ENCODE measurements around the gene MYEF2.

MYEF2 gene

DNA sequence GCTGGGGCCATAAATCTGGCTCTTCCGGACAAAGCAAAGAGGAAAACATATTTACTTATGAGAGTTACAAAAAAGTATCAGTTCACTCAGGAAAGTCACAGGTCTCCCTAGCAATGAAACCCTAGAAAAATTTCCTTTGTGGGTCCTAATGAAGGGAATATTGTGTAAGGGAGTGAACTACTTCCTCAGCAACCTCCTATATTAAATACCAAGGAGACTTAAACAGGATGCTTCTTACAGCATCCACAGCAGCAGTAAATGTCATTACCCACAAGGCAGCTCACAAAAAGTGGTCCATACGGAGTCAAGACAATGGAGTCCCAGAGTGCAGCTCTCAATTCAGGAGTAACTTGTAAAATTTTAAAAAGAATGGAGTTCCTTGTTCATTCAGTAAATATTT is 72.2 kb downstream of the MYEF2 start:
- TF ChIP-seq EZH2 (IDR thresholded peaks at IDR 0.05) (no peak), POLR2AphosphoS5 (IDR thresholded peaks at IDR 0.05; ENCODE audit: borderline replicate concordance, low read depth, low read length) (no peak), FOXP2 (optimal IDR thresholded peaks at IDR 0.05; ENCODE audit: control extremely low read depth, extremely low read length, insufficient read depth) (no peak)
- H3K27ac ChIP-seq: no peak overlapping the region
- no peak overlapping the region for H3K4me3 ChIP-seq
- no peak for DNase-seq (ENCODE audit: low read depth, low spot score)
- H3K9ac ChIP-seq (ENCODE audit: insufficient read length): no peak overlapping the region
- H3K9me3 ChIP-seq (ENCODE audit: low read depth, low read length): no peaks in the 10 kb centered on the region
- no peaks in the 10 kb centered on the region for H3K36me3 ChIP-seq (ENCODE audit: insufficient read depth, low read length)

DNA sequence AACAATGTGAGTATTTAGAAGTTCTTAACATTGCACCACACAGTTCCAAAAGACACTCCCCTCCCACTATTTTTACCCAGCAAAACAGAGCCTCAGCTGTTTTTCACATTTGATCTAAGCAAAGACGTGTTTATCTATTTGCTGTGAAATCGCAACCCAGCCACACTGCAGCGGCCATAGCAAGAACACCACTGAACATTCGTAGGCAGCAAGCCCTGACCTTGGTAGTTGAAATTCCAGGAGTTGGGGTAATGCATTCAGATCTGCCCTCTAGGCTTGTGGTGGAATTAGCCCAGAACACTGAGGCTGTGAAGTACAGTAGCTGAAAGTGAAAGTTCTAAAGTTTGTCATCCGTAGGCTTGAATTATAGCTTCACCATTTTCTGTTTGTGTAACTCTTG is 74.4 kb downstream of the MYEF2 start:
- H3K9ac ChIP-seq (ENCODE audit: insufficient read length): no peak overlapping the region
- no peak for DNase-seq (ENCODE audit: low read depth, low spot score)
- no peaks in the 10 kb centered on the region for H3K9me3 ChIP-seq (ENCODE audit: low read depth, low read length)
- no peak for TF ChIP-seq FOXP2 (optimal IDR thresholded peaks at IDR 0.05; ENCODE audit: control extremely low read depth, extremely low read length, insufficient read depth)
- no peak for TF ChIP-seq EZH2 (IDR thresholded peaks at IDR 0.05)
- TF ChIP-seq POLR2AphosphoS5 (IDR thresholded peaks at IDR 0.05; ENCODE audit: borderline replicate concordance, low read depth, low read length): no peak
- no peak overlapping the region for H3K27ac ChIP-seq
- no peaks in the 10 kb centered on the region for H3K36me3 ChIP-seq (ENCODE audit: insufficient read depth, low read length)
- H3K4me3 ChIP-seq: no peak overlapping the region

DNA sequence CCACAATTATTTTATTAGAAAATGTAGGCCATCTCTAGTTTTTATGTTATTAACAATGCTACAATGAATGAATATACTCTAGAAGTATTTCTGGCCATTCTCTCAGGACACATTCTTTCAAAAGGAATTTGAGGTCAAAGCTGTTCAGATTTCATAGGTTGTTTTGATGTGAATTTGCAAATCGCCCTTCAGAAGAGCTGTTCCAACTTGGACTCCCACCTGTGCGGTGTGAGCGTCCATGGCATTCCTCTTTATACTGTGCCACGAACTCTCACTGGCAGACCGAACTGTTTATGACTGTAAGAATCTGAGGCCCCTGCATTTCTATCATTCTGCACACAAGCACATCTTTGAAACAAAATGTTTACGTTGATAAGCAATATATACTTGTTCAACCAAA is 75.9 kb downstream of the MYEF2 start:
- no peak for DNase-seq (ENCODE audit: low read depth, low spot score)
- H3K9me3 ChIP-seq (ENCODE audit: low read depth, low read length): no peaks in the 10 kb centered on the region
- H3K36me3 ChIP-seq (ENCODE audit: insufficient read depth, low read length): no peaks in the 10 kb centered on the region
- no peak overlapping the region for H3K9ac ChIP-seq (ENCODE audit: insufficient read length)
- H3K27ac ChIP-seq: no peak overlapping the region
- no peak overlapping the region for H3K4me3 ChIP-seq
- no peak for TF ChIP-seq POLR2AphosphoS5 (IDR thresholded peaks at IDR 0.05; ENCODE audit: borderline replicate concordance, low read depth, low read length)
- TF ChIP-seq EZH2 (IDR thresholded peaks at IDR 0.05): no peak
- TF ChIP-seq FOXP2 (optimal IDR thresholded peaks at IDR 0.05; ENCODE audit: control extremely low read depth, extremely low read length, insufficient read depth): no peak

DNA sequence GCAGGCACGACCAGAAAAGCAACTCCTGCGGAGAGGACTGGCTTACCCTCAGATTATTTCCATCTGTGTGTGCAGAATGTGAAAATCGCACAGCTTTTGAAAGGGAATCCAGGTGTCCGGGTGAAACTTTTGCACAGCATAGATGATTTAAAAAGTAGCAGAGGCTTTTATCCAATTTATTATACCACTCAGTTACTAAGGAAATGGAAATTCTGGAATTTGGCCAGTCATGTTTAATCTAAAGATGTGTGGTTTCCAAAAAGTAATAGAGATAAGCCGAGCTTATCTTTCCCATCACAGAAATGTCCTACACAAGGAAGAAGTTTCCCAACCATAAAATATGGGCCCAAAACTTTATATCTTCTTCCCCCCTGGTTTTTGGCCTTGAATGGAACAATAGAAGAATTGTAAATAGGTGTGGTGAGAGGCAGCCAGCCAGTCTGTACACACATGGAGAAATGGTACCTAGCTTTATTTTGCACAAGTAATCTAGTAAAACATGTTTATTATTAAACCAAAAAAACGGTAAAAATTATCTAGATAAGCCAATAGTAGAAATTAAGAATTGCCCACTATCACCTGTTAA is 76.6 kb downstream of the MYEF2 start:
- Histone ChIP-seq H3K36me3 (ENCODE audit: insufficient read depth, low read length) (no peaks in the 10 kb centered on the region), H3K9ac (ENCODE audit: insufficient read length) (no peak overlapping the region), H3K27ac (no peak overlapping the region), H3K9me3 (ENCODE audit: low read depth, low read length) (no peaks in the 10 kb centered on the region), H3K4me3 (no peak overlapping the region)
- no peak for DNase-seq (ENCODE audit: low read depth, low spot score)
- TF ChIP-seq EZH2 (IDR thresholded peaks at IDR 0.05): no peak
- no peak for TF ChIP-seq POLR2AphosphoS5 (IDR thresholded peaks at IDR 0.05; ENCODE audit: borderline replicate concordance, low read depth, low read length)
- TF ChIP-seq FOXP2 (optimal IDR thresholded peaks at IDR 0.05; ENCODE audit: control extremely low read depth, extremely low read length, insufficient read depth): no peak

DNA sequence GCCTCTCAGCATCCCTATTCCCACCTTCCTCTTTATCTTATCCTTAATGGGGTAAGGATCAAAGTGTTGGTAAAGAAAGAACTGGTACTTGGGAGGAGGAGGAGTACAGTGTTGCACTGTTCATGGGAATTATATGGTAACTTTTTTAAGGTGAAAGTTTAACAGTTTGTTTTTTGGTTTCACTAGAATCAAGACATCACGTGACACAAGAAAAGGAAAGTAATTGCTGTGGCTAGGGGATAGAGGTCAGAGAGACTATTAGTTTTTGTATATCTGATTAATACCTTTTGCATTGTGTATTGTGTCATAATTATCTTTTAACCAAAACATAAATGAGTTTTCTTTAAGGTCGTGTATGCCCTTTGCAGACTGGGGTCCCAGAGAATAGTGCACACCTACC is 80.8 kb downstream of the MYEF2 start:
- H3K4me3 ChIP-seq: no peak overlapping the region
- no peaks in the 10 kb centered on the region for H3K36me3 ChIP-seq (ENCODE audit: insufficient read depth, low read length)
- H3K27ac ChIP-seq: no peak overlapping the region
- no peak for DNase-seq (ENCODE audit: low read depth, low spot score)
- H3K9ac ChIP-seq (ENCODE audit: insufficient read length): no peak overlapping the region
- TF ChIP-seq POLR2AphosphoS5 (IDR thresholded peaks at IDR 0.05; ENCODE audit: borderline replicate concordance, low read depth, low read length) (no peak), FOXP2 (optimal IDR thresholded peaks at IDR 0.05; ENCODE audit: control extremely low read depth, extremely low read length, insufficient read depth) (no peak), EZH2 (IDR thresholded peaks at IDR 0.05) (no peak)
- H3K9me3 ChIP-seq (ENCODE audit: low read depth, low read length): no peaks in the 10 kb centered on the region

DNA sequence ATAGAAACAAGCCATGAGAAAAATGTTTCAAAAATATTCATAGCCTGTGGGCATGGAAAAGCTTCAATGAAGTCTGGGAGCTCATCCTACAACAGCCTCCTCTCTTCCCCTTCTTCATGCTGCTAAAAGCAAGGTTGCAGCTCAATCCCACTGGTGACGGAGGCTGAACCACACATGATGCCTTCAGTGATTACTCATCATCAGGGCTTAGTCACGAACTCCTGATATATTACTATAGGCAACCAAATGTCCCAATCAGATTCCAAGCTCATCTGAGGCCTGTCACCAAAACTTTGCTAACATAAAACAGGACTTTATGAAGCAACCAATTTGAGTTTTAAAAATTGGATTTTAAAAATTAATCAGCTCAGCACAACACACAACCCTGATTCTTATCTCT is 81.3 kb downstream of the MYEF2 start:
- Histone ChIP-seq H3K27ac (no peak overlapping the region), H3K36me3 (ENCODE audit: insufficient read depth, low read length) (no peaks in the 10 kb centered on the region), H3K4me3 (no peak overlapping the region), H3K9me3 (ENCODE audit: low read depth, low read length) (no peaks in the 10 kb centered on the region), H3K9ac (ENCODE audit: insufficient read length) (no peak overlapping the region)
- no peak for TF ChIP-seq FOXP2 (optimal IDR thresholded peaks at IDR 0.05; ENCODE audit: control extremely low read depth, extremely low read length, insufficient read depth)
- no peak for TF ChIP-seq POLR2AphosphoS5 (IDR thresholded peaks at IDR 0.05; ENCODE audit: borderline replicate concordance, low read depth, low read length)
- no peak for TF ChIP-seq EZH2 (IDR thresholded peaks at IDR 0.05)
- DNase-seq (ENCODE audit: low read depth, low spot score): no peak

DNA sequence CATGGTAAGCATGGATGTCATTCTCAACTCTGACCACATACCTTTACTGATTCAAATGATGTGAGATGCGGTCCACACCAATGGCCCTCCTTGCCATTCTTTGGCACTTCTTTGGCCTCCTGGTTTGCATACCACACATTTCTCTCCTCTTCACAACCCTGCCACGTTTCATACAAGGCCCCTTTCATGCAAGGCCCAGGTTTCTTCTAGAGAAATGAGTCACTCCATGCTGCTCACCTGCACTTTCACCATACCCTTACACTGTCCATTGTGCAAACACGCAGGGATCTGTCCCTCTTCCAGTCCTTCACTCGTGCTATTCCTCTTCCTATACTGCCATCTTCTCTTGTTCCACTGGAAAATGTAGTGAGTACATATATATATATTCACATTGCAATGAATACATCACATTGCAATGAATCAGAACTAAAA is 81.7 kb downstream of the MYEF2 start:
- H3K27ac ChIP-seq: no peak overlapping the region
- DNase-seq (ENCODE audit: low read depth, low spot score): no peak
- H3K36me3 ChIP-seq (ENCODE audit: insufficient read depth, low read length): no peaks in the 10 kb centered on the region
- TF ChIP-seq FOXP2 (optimal IDR thresholded peaks at IDR 0.05; ENCODE audit: control extremely low read depth, extremely low read length, insufficient read depth): no peak
- no peak for TF ChIP-seq POLR2AphosphoS5 (IDR thresholded peaks at IDR 0.05; ENCODE audit: borderline replicate concordance, low read depth, low read length)
- TF ChIP-seq EZH2 (IDR thresholded peaks at IDR 0.05): no peak
- H3K9ac ChIP-seq (ENCODE audit: insufficient read length): no peak overlapping the region
- H3K4me3 ChIP-seq: no peak overlapping the region
- H3K9me3 ChIP-seq (ENCODE audit: low read depth, low read length): no peaks in the 10 kb centered on the region

DNA sequence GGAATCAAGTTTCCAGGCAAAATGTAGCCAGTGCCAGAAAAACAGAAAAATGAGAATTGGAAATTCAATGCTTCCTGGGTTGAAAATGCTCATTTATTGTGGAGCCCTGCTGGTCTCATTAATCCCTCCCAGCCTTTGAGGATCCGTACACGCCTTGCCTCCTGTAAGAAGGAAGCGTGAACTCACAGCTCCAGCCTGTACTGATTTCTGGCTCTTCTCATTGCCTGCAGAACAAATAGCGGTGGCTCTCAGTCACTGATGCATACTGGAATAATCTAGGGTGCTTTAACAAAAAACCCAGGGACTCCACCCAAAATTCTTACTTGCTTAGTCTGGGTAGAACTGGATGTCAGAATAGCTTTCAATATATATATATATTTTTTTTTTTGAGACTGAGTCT is 86.6 kb downstream of the MYEF2 start:
- DNase-seq (ENCODE audit: low read depth, low spot score): no peak
- TF ChIP-seq FOXP2 (optimal IDR thresholded peaks at IDR 0.05; ENCODE audit: control extremely low read depth, extremely low read length, insufficient read depth) (no peak), EZH2 (IDR thresholded peaks at IDR 0.05) (no peak), POLR2AphosphoS5 (IDR thresholded peaks at IDR 0.05; ENCODE audit: borderline replicate concordance, low read depth, low read length) (no peak)
- H3K36me3 ChIP-seq (ENCODE audit: insufficient read depth, low read length): no peaks in the 10 kb centered on the region
- no peak overlapping the region for H3K9ac ChIP-seq (ENCODE audit: insufficient read length)
- no peak overlapping the region for H3K27ac ChIP-seq
- H3K4me3 ChIP-seq: no peak overlapping the region
- no peaks in the 10 kb centered on the region for H3K9me3 ChIP-seq (ENCODE audit: low read depth, low read length)

DNA sequence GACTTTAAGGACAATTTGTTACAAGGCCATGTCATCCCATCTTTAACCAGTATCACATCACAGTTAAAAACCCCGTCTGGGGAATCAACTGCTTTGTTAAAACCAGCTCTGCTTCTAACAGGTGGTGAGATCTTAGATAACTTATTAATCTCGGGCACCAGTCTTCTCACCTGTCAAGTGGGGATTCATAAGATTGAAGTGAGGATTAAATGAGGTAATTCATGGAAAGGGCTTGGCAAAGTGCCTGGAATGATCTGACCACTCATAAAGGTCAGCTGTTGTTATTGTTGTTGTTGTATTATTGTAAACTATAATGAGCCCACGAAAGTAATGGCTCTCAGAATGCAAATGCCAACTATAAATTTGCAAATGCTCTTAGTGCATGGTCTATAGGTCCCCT is 87.4 kb downstream of the MYEF2 start:
- Histone ChIP-seq H3K36me3 (ENCODE audit: insufficient read depth, low read length) (no peaks in the 10 kb centered on the region), H3K4me3 (no peak overlapping the region), H3K9me3 (ENCODE audit: low read depth, low read length) (no peaks in the 10 kb centered on the region), H3K27ac (no peak overlapping the region), H3K9ac (ENCODE audit: insufficient read length) (no peak overlapping the region)
- no peak for DNase-seq (ENCODE audit: low read depth, low spot score)
- no peak for TF ChIP-seq POLR2AphosphoS5 (IDR thresholded peaks at IDR 0.05; ENCODE audit: borderline replicate concordance, low read depth, low read length)
- TF ChIP-seq EZH2 (IDR thresholded peaks at IDR 0.05): no peak
- no peak for TF ChIP-seq FOXP2 (optimal IDR thresholded peaks at IDR 0.05; ENCODE audit: control extremely low read depth, extremely low read length, insufficient read depth)
